ENCODE measurements around the gene TMEM183A.

GRCh38 chr1:203065986-203066385 is 58.8 kb downstream of the TMEM183A start:
- TF ChIP-seq POLR2A (IDR thresholded peaks at IDR 0.05; ENCODE audit: low read depth, low read length) (no peak), POLR2AphosphoS5 (IDR thresholded peaks at IDR 0.05; ENCODE audit: low read depth, low read length) (no peak), TAF1 (IDR thresholded peaks at IDR 0.05; ENCODE audit: borderline replicate concordance, low read depth, low read length) (no peak)
